MM.1S (cell line): ENCODE measurements around the gene CUL2.

Source experiments
- EZH2 ChIP-seq: fragments of 300-600 bp; sonication (generic); optimal IDR thresholded peaks from 2 replicates; pipeline ENCODE3; 2017; ENCODE audit warnings: low read depth, mild to moderate bottlenecking, antibody characterized with exemption, low read length, mixed read lengths
- EZH2phosphoT487 ChIP-seq: fragments of 300-600 bp; sonication (generic); IDR thresholded peaks from 2 replicates; pipeline ENCODE4 v1.6.1; 2018; ENCODE audit warnings: antibody characterized with exemption, low read length
- TF ChIP-seq, protein P1 (sequence below): fragments of 300-600 bp; sonication (generic); IDR thresholded peaks from 2 replicates; pipeline ENCODE4 v1.5.1; 2016; ENCODE audit warnings: antibody characterized with exemption, low read length, mixed read lengths

DNA sequence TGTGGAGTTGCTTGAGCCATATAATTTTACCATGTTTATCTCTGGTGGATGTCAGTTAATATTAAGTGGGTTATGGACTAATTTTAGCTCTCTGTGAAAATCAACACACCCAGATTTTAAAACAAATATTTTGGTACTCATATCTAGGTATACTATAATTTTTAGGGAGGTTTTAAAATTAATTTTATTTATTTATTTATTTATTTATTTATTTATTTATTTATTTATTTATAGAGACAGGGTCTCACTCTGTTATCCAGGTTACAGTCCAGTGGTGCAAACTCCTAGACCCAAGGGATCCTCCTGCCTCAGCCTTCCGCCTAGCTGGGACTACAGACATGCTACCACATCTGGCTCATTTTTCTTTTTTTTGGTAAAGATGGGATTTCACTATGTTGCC is 29.2 kb upstream of the CUL2 start:
- TF ChIP-seq, protein P1, sequence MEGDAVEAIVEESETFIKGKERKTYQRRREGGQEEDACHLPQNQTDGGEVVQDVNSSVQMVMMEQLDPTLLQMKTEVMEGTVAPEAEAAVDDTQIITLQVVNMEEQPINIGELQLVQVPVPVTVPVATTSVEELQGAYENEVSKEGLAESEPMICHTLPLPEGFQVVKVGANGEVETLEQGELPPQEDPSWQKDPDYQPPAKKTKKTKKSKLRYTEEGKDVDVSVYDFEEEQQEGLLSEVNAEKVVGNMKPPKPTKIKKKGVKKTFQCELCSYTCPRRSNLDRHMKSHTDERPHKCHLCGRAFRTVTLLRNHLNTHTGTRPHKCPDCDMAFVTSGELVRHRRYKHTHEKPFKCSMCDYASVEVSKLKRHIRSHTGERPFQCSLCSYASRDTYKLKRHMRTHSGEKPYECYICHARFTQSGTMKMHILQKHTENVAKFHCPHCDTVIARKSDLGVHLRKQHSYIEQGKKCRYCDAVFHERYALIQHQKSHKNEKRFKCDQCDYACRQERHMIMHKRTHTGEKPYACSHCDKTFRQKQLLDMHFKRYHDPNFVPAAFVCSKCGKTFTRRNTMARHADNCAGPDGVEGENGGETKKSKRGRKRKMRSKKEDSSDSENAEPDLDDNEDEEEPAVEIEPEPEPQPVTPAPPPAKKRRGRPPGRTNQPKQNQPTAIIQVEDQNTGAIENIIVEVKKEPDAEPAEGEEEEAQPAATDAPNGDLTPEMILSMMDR: no peak
- TF ChIP-seq EZH2 (no peak), EZH2phosphoT487 (no peak)
